ENCODE results near the gene TOMM40.

DNA sequence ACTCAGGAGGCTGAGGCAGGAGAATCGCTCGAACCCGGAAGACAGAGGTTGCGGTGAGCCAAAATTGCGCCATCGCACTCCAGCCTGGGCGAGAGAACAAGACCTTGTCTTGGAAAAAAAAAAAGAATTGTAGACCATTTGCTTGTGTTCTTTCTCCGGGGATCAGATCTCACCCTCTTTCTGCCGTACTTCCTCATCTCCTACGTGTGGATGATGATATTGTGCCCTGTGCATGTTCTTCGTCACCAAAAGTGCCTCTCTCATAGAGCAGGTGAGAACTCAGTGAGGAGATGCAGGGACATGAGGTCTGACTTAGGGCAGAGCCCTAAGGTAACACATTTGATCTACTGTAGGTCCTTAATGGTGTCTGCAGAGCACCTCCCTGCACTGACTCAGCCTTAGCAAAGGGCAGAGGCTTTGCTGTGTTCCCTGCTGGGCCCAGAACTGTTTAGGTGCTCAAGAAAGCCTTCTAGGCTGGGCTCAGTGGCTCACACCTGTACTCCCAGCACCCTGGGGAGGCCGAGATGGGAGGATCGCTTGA lies 56.1 kb downstream of the TOMM40 start:
- TF ChIP-seq EZH2 (IDR thresholded peaks at IDR 0.05; ENCODE audit: borderline replicate concordance, low read length) (no peak), CTCF (conservative IDR thresholded peaks at IDR 0.05 in 1 of 2, IDR thresholded peaks at IDR 0.05 in 1 of 2; ENCODE audit: extremely low read depth in 1 of 2, insufficient read depth in 1 of 2, low read depth in 1 of 2, low read length in 2 of 2) (no peak)

Measured in mammary epithelial cell (primary cell).